Measurements from ENCODE around the gene AP1G2.

- no peak for TF ChIP-seq CHD2 (IDR thresholded peaks at IDR 0.05; ENCODE audit: low read length, partially characterized antibody)
- TF ChIP-seq, protein P1, sequence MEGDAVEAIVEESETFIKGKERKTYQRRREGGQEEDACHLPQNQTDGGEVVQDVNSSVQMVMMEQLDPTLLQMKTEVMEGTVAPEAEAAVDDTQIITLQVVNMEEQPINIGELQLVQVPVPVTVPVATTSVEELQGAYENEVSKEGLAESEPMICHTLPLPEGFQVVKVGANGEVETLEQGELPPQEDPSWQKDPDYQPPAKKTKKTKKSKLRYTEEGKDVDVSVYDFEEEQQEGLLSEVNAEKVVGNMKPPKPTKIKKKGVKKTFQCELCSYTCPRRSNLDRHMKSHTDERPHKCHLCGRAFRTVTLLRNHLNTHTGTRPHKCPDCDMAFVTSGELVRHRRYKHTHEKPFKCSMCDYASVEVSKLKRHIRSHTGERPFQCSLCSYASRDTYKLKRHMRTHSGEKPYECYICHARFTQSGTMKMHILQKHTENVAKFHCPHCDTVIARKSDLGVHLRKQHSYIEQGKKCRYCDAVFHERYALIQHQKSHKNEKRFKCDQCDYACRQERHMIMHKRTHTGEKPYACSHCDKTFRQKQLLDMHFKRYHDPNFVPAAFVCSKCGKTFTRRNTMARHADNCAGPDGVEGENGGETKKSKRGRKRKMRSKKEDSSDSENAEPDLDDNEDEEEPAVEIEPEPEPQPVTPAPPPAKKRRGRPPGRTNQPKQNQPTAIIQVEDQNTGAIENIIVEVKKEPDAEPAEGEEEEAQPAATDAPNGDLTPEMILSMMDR (IDR thresholded peaks at IDR 0.05), result no peak
- no peak for TF ChIP-seq RAD21 (conservative IDR thresholded peaks at IDR 0.05 in 1 of 2, IDR thresholded peaks at IDR 0.05 in 1 of 2)
- TF ChIP-seq MAX (IDR thresholded peaks at IDR 0.05), result no peak
- TF ChIP-seq FOSL2 (IDR thresholded peaks at IDR 0.05), result no peak
- no peak for TF ChIP-seq FOSL2 (CRISPR knock-in tag; IDR thresholded peaks at IDR 0.05)
- no peak for TF ChIP-seq POLR2A (IDR thresholded peaks at IDR 0.05; ENCODE audit: low read length)
- no peak for TF ChIP-seq JUN (IDR thresholded peaks at IDR 0.05)
- TF ChIP-seq, protein P2, sequence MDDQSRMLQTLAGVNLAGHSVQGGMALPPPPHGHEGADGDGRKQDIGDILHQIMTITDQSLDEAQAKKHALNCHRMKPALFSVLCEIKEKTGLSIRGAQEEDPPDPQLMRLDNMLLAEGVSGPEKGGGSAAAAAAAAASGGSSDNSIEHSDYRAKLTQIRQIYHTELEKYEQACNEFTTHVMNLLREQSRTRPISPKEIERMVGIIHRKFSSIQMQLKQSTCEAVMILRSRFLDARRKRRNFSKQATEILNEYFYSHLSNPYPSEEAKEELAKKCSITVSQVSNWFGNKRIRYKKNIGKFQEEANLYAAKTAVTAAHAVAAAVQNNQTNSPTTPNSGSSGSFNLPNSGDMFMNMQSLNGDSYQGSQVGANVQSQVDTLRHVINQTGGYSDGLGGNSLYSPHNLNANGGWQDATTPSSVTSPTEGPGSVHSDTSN (IDR thresholded peaks at IDR 0.05), result no peak
- no peak for TF ChIP-seq RCOR1 (IDR thresholded peaks at IDR 0.05; ENCODE audit: low read depth, low read length)
- no peak for TF ChIP-seq REST (IDR thresholded peaks at IDR 0.05)
- TF ChIP-seq, protein P3, sequence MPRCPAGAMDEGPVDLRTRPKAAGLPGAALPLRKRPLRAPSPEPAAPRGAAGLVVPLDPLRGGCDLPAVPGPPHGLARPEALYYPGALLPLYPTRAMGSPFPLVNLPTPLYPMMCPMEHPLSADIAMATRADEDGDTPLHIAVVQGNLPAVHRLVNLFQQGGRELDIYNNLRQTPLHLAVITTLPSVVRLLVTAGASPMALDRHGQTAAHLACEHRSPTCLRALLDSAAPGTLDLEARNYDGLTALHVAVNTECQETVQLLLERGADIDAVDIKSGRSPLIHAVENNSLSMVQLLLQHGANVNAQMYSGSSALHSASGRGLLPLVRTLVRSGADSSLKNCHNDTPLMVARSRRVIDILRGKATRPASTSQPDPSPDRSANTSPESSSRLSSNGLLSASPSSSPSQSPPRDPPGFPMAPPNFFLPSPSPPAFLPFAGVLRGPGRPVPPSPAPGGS (IDR thresholded peaks at IDR 0.05), result no peak
- no peak for TF ChIP-seq ZNF302 (CRISPR knock-in tag; IDR thresholded peaks at IDR 0.05)
Observed at GRCh38 chr14:23580948-23581281, 13.3 kb upstream of the AP1G2 start.

Data from A549 (cell line).